ELF-1 (cell line): Measurements from ENCODE around the gene CRKL.

ENCODE experiments used
- DNase-seq: peaks from one replicate; pipeline ENCODE4 v3.0.0-alpha.2; 2016; ENCODE audit warnings: low read depth, low spot score

CRKL gene

DNA sequence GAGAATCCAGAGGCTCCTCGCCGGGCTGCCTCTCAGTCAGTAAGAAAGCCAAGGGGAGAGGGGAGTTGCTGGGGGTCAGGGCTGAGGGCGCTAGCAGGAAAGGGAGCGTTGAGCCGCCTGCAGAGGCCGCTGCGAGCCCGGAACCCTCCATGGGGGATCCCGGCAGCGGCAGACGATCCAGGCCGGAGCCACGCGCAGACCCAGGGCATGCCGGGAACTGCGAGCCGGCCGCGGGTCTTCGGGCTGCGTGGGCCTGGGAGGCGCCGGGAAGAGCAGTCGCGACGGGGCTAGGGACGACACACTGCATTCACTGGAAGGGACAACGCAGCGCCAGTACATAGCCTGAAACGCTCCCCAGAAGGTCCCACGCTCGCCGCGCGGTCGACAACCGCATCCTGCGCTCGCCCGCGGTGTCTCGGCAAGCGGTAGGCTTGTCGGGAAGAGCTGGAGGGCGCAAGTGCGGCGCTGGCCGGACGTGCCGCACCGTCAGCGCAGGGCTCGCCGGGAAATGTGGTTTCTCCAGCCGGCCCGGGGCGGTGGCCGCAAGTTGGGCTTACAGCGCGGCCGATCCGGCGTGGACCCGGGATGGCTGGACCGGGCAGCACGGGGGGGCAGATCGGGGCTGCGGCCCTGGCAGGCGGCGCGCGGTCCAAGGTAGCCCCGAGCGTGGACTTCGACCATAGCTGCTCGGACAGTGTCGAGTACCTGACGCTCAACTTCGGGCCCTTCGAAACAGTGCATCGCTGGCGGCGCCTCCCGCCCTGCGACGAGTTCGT, 64.8 kb downstream of the CRKL start, which contains the start of gene LZTR1:
Gene LZTR1 (plus strand): TSS at position 511 of the 776 bp plus-strand sequence. CDS start 75 bp downstream, at position 586.
- peak; percentile 90 for DNase-seq

DNA sequence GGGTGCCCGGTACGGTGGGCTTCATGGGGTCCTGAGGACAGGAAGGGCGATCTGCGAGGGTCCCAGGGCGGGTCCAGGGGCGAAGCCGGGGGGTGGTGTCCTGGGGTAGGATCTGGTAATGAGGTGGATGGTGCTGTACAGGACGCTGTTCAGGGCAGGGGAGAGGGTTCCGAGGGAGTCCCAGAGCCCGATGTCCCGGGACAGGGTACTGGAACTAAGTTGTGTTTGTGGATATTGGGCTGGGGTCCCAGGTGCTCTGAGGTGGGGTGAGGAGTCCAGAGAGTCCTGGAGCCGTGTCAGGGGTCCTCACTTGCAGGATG, 65.3 kb downstream of the CRKL start:
- no peak for DNase-seq

DNA sequence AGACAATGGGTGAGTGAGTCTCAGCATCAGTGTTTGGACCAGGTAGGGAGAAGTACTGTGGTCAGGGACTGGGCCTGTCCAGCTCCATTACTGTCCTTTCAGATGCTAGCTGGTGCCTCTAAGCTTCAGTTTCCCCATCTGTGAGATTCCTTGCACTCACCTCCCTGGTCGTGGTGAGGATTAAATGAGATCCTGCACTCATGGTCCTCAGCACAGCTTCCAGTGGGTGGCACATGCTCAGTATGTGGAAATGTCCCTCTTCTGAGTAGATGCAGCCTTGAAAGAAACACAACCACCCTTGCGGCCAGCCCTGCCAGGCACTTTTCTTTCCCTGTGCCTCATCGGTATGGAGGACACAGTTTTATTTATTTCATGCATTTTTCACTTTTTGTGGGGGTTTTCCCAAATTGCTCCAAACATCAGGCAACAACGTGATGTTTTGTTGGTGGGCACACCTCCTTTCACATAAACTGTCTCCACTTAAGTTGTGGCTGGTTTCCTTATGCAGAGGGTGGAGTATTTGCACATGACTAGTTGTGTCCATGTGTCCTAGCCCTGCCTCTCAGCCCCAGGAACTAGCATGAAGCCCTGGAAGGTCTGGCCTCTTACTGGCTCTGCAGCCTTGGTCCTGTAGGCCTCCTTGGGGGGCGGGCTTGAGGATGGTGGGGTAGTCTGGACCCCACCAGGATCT, 66.0 kb downstream of the CRKL start:
- no peak for DNase-seq

DNA sequence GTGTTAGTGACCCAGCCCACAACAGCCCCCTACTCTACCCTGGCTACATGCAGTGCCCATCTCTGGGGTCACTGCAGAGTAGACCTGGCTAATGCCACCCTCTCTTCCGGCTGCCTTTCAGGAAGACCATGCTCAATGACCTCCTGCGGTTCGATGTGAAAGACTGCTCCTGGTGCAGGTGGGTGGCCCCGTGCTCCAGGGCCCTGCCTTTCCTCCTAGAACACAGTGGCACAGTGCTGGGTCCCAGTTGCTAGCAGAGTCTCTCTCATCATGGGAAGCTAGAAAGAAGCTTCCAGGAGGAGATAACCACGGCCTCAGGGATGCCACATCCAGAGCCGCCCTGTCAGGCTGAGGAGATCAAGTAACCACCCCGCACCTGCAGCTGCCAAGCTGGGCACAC, 68.5 kb downstream of the CRKL start:
- no peak for DNase-seq

DNA sequence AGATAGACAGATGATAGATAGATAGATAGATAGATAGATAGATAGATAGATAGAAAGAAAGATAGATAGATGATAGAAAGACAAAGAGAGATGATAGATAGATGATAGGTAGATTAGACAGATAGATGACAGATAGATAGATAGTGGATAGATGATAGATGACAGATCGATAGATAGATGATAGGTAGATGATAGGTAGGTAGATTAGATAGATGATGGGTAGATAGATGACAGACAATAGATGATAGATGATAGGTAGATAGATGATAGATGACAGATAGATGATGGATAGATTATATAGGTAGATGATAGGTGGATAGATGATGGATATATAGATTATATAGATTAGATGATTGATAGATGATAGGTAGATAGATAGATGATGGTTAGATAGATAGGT, 69.2 kb downstream of the CRKL start:
- DNase-seq: no peak

DNA sequence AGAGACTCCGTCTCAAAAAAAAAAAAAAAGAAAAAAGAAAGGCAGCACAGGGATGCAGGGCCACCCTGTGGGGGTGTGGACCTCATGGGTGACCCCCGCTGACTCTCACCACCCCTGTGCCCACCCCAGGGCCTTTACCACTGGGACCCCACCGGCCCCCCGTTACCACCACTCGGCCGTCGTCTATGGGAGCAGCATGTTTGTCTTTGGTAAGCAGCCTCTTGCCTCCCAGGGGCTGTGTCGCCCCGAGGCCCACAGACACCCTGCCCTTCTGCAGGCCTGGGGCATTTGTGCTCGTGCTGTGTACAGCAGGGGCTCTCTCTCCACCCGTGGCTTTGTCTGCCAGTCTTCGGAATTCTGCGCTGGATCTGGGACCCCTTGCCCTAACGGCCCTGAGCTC, 70.2 kb downstream of the CRKL start:
- no peak for DNase-seq

DNA sequence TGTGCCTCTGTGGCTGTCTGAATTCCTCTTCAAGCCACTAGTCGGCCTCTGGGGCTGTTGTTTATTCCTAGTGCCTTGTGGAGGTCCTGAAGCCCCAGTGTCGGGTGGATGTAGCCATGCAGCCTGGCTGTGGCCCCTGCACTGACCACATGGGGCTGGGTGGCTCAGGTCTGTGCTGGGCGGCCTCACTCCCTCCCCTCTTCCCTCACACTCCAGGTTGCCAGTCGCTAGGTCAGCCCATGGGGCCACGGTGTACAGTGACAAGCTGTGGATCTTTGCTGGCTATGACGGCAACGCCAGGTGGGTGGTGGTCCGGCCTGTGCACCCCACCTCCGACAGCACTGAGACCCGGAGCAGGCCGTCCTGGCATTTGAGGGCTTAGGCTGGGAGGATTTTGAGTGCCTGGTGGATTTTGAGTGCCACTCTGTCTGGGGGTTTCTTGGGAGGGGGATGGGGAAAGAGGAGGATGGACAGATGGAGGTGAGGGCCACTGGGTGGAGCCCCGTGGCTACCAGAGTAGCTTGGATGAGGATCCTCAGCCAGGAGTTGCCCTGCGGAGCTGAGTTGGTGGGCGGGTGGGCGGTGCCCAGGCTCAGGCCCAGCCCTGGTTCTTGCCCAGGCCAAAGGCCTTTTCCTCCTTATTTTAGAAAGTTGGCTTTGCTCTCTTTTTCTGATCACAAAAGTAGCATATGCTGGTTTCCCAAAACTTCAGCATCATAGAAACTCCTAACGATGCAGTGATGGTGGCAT, 71.5 kb downstream of the CRKL start:
- no peak for DNase-seq

DNA sequence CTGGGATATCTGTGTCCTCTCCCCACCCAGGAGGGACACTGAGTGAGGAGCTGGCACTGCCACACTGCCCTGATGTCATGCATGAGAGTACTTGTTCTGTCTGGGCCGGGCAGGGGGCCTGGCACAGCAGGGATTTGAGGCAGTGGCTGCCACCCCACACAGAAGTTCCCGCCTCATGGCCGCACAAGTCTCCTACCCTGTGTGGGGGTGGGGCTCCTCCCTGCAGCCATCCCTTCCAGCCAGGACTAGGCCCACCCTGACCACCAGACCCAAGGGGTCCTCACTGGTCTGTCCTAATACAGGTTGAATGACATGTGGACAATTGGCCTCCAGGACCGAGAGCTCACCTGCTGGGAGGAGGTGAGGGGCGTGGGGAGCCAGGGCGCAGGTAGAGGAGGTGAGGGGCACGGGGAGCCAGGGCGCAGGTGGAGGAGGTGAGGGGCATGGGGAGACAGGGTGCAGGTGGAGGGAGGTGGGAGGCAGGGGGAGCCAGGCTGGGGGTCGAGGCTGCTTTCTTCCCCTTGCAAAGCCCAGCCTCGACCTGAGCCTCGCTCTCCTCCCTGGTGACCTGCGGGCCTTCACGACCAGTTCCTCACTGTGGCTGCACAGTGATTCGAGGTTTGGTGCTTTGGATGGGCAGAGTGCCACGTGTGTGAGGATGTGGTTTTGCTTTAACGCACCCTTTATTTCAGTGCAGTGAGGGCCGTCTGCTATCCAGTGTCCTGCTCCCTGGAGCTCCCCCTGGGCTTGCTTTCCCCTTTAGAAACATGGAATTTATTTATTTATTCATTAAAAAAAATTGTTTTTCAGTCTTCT, 72.3 kb downstream of the CRKL start:
- DNase-seq: no peak

DNA sequence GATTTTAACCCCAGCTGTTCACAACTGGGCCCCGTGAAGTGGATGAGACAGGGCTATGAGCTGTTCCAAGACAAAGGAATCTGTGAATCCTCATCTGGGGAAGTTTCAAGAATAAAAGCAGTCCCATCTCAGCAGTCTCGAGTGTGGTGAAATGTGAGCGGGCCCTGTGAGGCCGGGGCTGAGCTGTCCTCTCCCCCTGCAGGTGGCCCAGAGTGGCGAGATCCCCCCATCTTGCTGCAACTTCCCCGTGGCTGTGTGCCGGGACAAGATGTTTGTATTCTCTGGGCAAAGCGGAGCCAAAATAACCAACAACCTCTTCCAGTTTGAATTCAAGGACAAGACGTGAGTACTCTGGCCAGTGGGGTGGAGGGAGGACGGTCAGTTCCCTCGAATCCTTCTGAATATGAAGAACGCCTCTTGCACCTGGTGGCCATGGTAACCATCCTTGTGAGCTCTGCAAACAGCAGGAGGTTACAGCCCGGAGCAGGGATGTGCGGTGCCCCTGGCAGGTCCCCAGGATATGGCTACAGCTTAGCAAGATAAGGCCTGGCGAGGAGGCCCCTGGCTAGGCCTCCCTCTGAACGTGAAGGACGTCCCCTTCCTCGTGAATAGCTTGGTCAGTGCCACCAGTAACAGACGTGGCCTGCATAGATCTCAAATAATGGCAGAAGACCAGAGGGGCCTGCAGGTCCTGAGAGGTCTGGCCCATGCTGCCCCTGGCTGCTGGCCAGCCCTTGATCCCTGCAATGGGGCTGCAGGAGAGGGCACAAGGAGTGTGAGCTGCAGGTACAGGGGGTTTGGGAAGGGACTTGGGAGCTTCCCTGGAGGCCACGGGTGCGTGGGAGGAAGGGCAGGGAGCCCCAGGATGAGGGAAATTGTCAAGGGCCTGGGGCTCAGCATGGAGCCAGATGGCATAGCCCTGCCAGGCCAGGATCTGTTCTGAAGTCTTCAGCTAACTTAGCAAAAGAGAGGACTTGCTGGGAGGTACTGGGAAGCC, 73.3 kb downstream of the CRKL start:
- no peak for DNase-seq

DNA sequence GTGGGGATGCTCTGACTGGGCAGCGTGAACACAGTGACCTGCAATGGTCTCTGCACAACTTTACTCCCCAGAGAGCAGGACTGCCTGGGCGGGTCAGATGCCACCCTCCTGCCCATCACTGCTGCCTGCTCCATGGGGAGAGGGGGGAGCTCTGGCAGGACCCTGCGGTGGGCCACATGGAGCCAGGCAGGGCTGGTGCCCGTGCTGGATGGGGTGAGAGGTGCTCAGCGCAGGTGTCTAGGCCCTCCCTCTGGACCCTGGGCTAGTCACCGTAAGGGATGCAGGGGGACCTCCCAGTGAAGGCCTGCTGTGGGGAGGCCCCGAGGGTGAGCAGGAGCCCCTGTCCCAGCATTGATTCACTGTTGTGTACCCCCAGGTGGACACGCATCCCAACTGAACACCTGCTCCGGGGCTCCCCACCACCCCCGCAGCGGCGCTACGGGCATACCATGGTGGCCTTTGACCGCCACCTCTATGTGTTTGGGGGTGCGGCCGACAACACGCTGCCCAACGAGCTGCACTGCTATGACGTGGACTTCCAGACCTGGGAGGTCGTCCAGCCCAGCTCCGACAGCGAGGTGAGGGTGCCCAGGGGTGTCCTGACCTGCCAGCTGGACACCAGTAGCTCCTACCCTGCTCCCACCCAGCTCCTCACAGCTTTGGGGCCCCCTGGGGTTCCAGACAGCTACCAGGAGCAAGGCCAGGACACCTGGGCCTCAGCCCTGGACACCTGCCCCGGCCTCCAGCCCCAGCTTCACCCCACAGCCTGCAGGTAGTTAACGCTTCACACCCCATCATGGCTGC, 74.2 kb downstream of the CRKL start:
- DNase-seq: no peak

DNA sequence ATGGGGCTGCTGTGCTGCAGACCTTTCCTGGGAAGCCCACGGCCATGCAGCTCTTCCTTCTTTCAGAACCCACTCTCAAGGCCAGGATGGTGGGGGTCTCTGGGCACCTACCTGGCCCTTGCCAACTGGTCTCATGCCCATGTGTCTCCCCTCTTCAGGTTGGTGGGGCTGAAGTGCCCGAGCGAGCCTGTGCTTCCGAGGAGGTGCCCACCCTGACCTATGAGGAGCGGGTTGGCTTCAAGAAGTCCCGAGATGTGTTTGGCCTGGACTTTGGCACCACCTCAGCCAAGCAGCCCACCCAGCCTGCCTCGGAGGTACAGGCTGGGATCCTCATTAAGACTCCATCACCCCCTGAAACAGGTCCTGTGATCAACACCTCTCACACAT, 74.8 kb downstream of the CRKL start:
- DNase-seq: no peak

DNA sequence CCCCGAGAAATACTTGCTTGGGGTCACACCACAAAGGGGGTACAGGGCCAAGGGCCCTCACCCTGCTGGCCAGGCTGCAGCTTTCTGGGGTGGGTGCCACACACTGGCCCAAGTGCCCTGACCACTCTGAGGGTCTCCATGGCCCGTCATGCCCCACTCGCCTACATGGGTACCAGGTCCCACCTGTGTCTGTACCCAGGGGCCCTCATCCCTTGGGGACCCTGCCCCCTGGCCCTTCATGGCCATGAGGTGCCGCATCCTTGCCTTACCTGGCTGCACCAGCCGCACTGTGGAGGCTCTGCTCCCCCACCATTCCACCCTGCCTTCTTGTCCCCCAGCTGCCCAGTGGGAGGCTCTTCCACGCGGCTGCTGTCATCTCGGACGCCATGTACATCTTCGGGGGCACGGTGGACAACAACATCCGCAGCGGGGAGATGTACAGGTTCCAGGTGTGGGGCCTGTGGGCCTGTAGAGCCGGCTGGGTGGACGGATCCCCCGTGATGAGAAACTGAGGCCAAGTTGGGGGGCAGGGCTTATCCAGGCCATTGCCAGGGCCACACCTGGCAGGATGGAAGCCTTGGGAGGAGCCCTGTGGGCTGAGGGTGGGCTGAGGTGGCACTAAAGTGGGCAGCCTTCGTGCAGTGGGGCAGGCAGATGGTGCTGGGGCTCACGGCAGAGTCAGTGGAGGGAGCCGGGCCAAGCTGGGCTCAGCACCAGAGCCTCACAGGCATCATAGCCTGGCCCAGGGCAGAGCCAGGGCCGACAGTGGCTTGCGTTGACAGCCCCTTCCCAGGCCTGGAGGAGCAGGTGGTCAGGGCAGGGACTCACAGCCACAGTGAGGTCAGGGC, 75.5 kb downstream of the CRKL start:
- no peak for DNase-seq

DNA sequence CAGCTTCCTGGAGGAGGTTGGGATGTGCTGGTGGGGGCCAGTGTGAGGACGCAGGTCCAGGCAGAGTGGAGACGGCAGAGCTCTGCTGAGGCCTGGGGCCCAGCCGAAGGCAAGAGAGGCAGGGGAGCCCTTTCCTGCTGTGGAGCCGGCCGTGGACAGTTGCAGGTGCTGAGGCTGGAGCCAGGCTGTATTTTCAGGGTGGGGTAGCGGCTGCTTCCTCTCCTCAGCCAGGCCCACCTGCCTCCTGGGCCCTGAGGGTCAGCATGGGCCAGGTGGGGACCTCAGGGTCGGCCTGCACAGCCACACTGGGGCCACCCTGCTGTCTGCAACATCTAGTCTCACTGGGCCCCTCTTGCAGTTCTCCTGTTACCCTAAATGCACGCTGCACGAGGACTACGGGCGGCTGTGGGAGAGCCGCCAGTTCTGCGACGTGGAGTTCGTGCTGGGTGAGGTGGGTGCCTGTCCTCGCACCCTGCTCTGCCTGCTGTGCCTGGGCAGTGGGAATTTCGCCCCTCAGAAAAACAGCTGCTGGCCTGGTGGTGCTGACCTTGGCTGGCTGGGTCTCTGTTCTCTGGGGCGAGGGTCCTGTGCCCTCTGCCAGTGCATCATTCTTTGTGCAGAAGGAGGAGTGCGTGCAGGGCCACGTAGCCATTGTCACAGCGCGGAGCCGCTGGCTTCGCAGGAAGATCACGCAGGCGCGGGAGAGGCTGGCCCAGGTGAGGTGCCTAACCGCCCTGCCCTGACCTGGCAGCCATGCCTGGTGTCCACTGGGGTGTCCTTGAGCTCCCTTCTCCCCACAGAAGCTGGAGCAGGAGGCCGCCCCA, 76.3 kb downstream of the CRKL start:
- no peak for DNase-seq

DNA sequence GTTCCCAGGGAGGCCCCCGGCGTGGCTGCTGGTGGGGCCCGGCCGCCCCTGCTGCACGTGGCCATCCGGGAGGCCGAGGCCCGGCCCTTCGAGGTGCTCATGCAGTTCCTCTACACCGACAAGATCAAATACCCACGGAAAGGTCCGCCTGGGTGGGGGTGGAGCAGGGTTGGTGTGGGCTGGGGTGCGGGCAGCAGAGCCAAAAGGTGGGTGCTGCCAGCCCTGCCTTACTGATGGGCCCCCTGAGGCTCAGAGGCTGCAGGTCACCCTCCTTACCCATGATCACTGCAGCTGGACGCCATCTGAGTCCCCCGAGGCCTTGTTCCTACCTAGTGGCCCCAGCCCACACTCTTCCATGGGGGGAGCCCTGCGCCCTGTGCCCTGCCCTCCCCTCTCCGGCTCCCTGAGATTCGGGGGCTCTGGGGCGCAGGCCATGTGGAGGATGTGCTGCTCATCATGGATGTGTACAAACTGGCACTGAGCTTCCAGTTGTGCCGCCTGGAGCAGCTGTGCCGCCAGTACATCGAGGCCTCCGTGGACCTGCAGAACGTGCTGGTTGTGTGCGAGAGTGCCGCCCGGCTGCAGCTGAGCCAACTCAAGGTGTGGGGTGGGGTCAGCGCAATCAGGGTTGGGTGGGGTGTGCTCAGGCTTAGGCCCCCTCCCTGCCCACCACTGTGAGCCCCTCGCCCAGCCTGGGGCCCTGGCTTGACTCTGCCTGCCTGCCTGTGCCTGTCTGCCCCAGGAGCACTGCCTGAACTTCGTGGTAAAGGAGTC, 77.1 kb downstream of the CRKL start:
- DNase-seq: no peak

DNA sequence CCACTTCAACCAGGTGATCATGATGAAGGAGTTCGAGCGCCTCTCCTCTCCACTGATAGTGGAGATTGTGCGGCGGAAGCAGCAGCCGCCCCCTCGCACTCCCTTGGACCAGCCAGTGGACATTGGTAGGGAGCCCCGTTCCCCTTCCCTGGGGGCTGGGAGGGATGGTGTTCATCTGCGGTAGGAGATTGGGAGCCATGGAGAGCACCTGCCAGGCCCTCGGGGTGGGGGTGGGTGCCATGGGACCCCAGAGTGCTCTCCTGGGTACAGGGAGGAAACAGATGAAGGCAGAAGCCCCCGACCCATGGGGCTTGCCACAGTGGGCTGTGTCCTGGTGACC, 77.7 kb downstream of the CRKL start:
- no peak for DNase-seq

DNA sequence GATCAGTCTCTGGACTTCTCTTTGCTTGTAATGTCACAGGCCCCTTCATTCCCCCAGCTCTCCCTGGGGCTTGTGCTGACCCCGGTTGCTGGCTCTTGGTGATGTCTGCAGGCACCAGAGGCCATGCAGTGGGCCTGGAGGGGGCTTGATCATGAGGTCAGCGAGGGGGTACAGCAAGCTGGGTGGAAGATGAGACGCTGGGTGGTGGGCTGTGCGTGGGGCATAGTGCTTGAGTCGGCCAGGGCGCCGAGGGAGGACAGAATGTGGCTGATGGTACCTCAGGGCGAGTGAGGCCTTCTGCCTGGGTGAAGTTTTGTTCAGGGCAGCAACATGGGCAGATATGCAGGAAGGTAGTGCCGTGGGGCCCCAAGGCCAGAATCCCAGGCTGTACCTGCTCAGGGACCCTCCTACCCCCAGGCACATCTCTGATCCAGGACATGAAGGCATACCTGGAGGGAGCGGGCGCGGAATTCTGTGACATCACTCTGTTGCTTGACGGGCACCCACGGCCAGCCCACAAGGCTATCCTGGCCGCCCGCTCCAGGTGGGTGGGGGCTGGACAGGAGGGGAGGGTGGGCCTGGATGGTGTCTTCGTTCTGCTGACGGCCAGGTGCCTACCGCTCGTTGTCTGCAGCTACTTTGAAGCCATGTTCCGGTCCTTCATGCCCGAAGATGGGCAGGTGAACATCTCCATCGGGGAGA, 78.3 kb downstream of the CRKL start:
- no peak for DNase-seq

DNA sequence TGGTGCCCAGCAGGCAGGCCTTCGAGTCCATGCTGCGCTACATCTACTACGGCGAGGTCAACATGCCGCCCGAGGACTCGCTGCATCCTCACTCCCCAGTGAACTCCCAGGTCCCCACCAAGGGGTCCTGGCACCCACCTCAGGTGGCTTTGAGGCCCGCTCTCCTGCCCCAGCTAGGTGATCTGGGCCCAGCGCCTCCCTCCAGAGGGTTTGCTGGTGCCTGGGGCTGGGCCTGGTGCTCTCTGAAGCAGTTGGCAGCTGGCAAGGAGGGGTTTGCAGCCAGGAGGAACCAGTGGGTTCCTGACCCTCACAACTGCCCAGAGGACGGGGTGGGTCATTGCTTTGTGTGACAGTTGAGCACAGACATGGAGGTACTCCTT, 78.8 kb downstream of the CRKL start:
- DNase-seq: no peak
